NCI-H2029 (cell line): ENCODE data around the gene ILDR1.
A peak's percentile ranks its signal among the peaks of the same experiment; 100 is the strongest.
"Not testable (repeated sequence)": the region's sequence is repeated elsewhere in the genome, so short reads cannot be mapped to it uniquely, and the experiment has no call there.

Experiments used
- DNase-seq: peaks from one replicate; lab custom pipeline; 2025; lab: John Stamatoyannopoulos, UW

The ILDR1 gene

GRCh38 chr3:121943431-121943830 lies 78.6 kb downstream of the ILDR1 start:
- peak; percentile 11 for DNase-seq

GRCh38 chr3:121942116-121942786 lies 79.8 kb downstream of the ILDR1 start:
- DNase-seq, result no peak

DNA sequence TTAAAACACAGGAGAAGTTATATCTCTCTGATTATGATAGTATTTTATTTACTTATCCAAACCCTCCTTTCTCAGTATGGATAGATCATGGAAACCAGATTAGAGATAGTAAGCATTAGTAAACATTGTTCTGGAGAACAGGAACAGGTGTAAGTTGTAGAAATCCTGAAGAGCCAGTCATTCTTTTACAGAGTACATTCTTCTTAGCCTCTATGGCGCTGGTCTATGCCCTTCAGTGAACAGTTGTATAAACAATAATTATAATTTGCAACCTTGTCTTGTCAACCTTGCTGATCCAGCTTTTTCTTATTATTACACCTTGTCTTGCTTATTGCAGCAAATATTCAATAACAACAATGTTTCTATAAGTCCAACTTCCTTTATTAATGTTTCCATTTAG lies 80.5 kb downstream of the ILDR1 start:
- no peak for DNase-seq

GRCh38 chr3:121938141-121938855 lies 83.7 kb downstream of the ILDR1 start:
- DNase-seq, result not testable (repeated sequence)
